Breast epithelium (tissue), 3 donors: ENCODE results near the gene BRME1.

Source experiments
- POLR2A ChIP-seq: fragments of 450-650 bp; IDR thresholded peaks from one replicate; pipeline ENCODE4 v1.6.1; 2016; ENCODE audit warnings: antibody characterized with exemption, mild to moderate bottlenecking, moderate library complexity
- POLR2AphosphoS5 ChIP-seq, 3 donors: sonication (generic); formaldehyde crosslinking; IDR thresholded peaks; one replicate each; pipeline ENCODE4 v1.6.1; 2017; ENCODE audit warnings: antibody characterized with exemption in 3 of 3
- TF ChIP-seq, protein P1 (sequence below), 3 donors: fragments of 450-650 bp; IDR thresholded peaks; one replicate each; pipeline ENCODE4 v1.5.1; 2016 to 2017; ENCODE audit warnings: antibody characterized with exemption in 3 of 3, mild to moderate bottlenecking in 3 of 3, moderate library complexity in 3 of 3

DNA sequence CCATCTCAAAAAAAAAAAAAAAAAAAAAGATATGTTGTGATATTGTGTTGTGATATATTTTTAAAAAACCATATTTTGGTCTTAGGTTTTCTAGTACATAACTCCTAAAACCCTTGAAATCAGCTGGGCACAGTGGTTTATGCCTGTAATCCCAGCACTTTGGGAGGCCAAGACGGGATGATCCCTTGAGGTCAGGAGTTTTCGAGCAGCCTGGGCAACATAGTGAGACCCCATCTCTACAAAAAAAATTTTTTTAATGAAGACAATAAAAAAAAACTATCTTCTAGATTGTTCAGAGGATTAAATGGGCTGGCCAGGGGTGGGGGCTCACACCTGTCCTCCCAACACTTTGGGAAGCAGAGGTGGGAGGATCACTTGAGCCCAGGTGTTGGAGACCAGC is 45.1 kb upstream of the BRME1 start:
- TF ChIP-seq, protein P1, sequence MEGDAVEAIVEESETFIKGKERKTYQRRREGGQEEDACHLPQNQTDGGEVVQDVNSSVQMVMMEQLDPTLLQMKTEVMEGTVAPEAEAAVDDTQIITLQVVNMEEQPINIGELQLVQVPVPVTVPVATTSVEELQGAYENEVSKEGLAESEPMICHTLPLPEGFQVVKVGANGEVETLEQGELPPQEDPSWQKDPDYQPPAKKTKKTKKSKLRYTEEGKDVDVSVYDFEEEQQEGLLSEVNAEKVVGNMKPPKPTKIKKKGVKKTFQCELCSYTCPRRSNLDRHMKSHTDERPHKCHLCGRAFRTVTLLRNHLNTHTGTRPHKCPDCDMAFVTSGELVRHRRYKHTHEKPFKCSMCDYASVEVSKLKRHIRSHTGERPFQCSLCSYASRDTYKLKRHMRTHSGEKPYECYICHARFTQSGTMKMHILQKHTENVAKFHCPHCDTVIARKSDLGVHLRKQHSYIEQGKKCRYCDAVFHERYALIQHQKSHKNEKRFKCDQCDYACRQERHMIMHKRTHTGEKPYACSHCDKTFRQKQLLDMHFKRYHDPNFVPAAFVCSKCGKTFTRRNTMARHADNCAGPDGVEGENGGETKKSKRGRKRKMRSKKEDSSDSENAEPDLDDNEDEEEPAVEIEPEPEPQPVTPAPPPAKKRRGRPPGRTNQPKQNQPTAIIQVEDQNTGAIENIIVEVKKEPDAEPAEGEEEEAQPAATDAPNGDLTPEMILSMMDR (IDR thresholded peaks at IDR 0.05), result no peak
- TF ChIP-seq POLR2A, result no peak
- TF ChIP-seq POLR2AphosphoS5 (IDR thresholded peaks at IDR 0.05), result no peak
